ENCODE data around the gene HRNR.

Gene HRNR

GRCh38 chr1:152162792-152163463 lies 61.1 kb downstream of the HRNR start:
- Histone ChIP-seq H3K27ac (ENCODE audit: poor library complexity, severe bottlenecking) (peak overlapping the region; percentile 47), H3K36me3 (ENCODE audit: low read depth) (no peaks in the 10 kb centered on the region), H3K4me3 (ENCODE audit: severe bottlenecking) (no peak overlapping the region), H3K27me3 (ENCODE audit: insufficient read depth, poor library complexity, severe bottlenecking) (no peaks in the 10 kb centered on the region), H3K4me1 (ENCODE audit: insufficient read depth, poor library complexity, severe bottlenecking) (peaks cover 32% of the 10 kb centered on the region), H3K9me3 (ENCODE audit: severe bottlenecking) (no peaks in the 10 kb centered on the region)
- no peak for TF ChIP-seq CTCF (IDR thresholded peaks at IDR 0.05; ENCODE audit: poor library complexity, severe bottlenecking)
- DNase-seq (ENCODE audit: low spot score) (no peak), ATAC-seq (ENCODE audit: low read depth) (peak; percentile 93)
